Endothelial cell of umbilical vein (primary cell): Measurements from ENCODE around the gene DGLUCY. TPM values are rescaled to one million over a fixed set of nuclear protein-coding genes. Genes with fewer than 3 reads are reported as not detected.

Source experiments
- BruUV-seq: library from RNA; stranded (reverse); fragments of 400-500 nt; replicated peaks from 2 replicates; lab custom pipeline; 2021; lab: Mats Ljungman, UMichigan
- CTCF ChIA-PET: fragments of 300-600, 350-600 bp; sonication (Branson Sonifier 250); formaldehyde crosslinking; loops from one replicate; lab custom pipeline; 2021; ENCODE audit warnings: antibody characterized with exemption, inconsistent platforms; lab: Charles Lee
- POLR2A ChIA-PET: fragments of 300-600, 350-600 bp; sonication (Branson Sonifier 250); formaldehyde crosslinking; loops from one replicate; lab custom pipeline; 2021; ENCODE audit warnings: antibody characterized with exemption, inconsistent platforms; lab: Charles Lee
- DNase-seq: peaks from one replicate; pipeline ENCODE4 v3.0.0-alpha.2; 2011; ENCODE audit warnings: low read depth, low spot score
- FAIRE-seq: peaks from 2 replicates; lab custom pipeline; 2011; peaks lifted over from hg19 to GRCh38; lab: Jason Lieb, UNC
- H2AFZ ChIP-seq: 2 replicates; pipeline ENCODE4 v1.6.0; 2012; ENCODE audit warnings: low read depth, low read length, control low read depth, inconsistent platforms
- H3K27ac ChIP-seq: 2 replicates; pipeline ENCODE4 v1.5.1; 2011; ENCODE audit warnings: low read depth, mild to moderate bottlenecking, control low read depth, low read length, moderate library complexity; ENCODE audit not compliant: insufficient read depth
- H3K27me3 ChIP-seq, 2 experiments: 2 replicates each; pipeline versions ENCODE4 v1.6.0 to v1.6.1; 2011; ENCODE audit warnings: low read length in 2 of 2, mixed read lengths in 1 of 2; ENCODE audit not compliant: control insufficient read depth in 2 of 2, insufficient read depth in 2 of 2
- H3K36me3 ChIP-seq, 2 experiments: 2 replicates in 1 of 2; 3 replicates in 1 of 2; pipeline ENCODE4 v1.5.1; 2011; ENCODE audit warnings: low read length in 2 of 2, mild to moderate bottlenecking in 1 of 2, moderate library complexity in 1 of 2; ENCODE audit not compliant: control insufficient read depth in 2 of 2, insufficient read depth in 2 of 2; ENCODE audit errors: extremely low read depth in 1 of 2
- H3K4me1 ChIP-seq: 3 replicates; pipeline ENCODE4 v1.5.1; 2011; ENCODE audit warnings: mild to moderate bottlenecking, low read length; ENCODE audit not compliant: control insufficient read depth, insufficient read depth; ENCODE audit errors: extremely low read depth
- H3K4me2 ChIP-seq: 2 replicates; pipeline ENCODE4 v1.6.1; 2011; ENCODE audit warnings: low read length, control low read depth, mixed read lengths; ENCODE audit not compliant: insufficient read depth
- H3K4me3 ChIP-seq, 3 experiments: fragments of 200-600 bp in 1 of 3; sonication (generic), shearing (Covaris generic) in 1 of 3; replicated peaks in 1 of 3; 2 replicates each; pipeline ENCODE4 v1.5.1; 2011 to 2016; ENCODE audit warnings: control low read depth in 3 of 3, low read length in 3 of 3, mild to moderate bottlenecking in 2 of 3, inconsistent platforms in 1 of 3, low read depth in 1 of 3, moderate library complexity in 1 of 3; ENCODE audit not compliant: insufficient read depth in 1 of 3
- H3K79me2 ChIP-seq: 2 replicates; pipeline ENCODE4 v1.6.0; 2012; ENCODE audit warnings: low read length, inconsistent platforms; ENCODE audit not compliant: control insufficient read depth, insufficient read depth
- H3K9ac ChIP-seq: replicated peaks from 2 replicates; pipeline ENCODE3; 2011; ENCODE audit warnings: low read length, control low read depth; ENCODE audit not compliant: insufficient read depth; ENCODE audit errors: extremely low read depth
- H3K9me1 ChIP-seq: replicated peaks from 3 replicates; pipeline ENCODE4 v1.6.0; 2011; ENCODE audit warnings: mild to moderate bottlenecking, low read length; ENCODE audit not compliant: control insufficient read depth, insufficient read depth; ENCODE audit errors: extremely low read depth
- H3K9me3 ChIP-seq: replicated peaks from 2 replicates; pipeline ENCODE4 v1.5.1; 2012; ENCODE audit warnings: low read length, inconsistent platforms; ENCODE audit not compliant: control insufficient read depth, insufficient read depth
- H4K20me1 ChIP-seq: replicated peaks from 2 replicates; pipeline ENCODE3; 2011; ENCODE audit warnings: mild to moderate bottlenecking, low read length; ENCODE audit not compliant: control insufficient read depth, insufficient read depth; ENCODE audit errors: extremely low read depth
- CTCF ChIP-seq, 2 donors: IDR thresholded peaks; 1 replicate in 1 of 2; 2 replicates in 1 of 2; pipeline ENCODE4 v1.5.1; 2011; ENCODE audit warnings: low read length in 2 of 2, mild to moderate bottlenecking in 2 of 2, moderate library complexity in 2 of 2, control low read depth in 1 of 2, inconsistent platforms in 1 of 2, low read depth in 1 of 2; ENCODE audit not compliant: insufficient read depth in 1 of 2; ENCODE audit errors: extremely low read depth in 1 of 2
- EZH2 ChIP-seq: IDR thresholded peaks from 2 replicates; pipeline ENCODE4 v1.6.1; 2012; ENCODE audit warnings: borderline replicate concordance, low read depth, mild to moderate bottlenecking, moderate library complexity, low read length, inconsistent platforms; ENCODE audit not compliant: severe bottlenecking
- FOS ChIP-seq: IDR thresholded peaks from 2 replicates; pipeline ENCODE4 v1.6.1; 2011; ENCODE audit warnings: mild to moderate bottlenecking, low read length, moderate library complexity, borderline replicate concordance; ENCODE audit not compliant: insufficient read depth
- GATA2 ChIP-seq: IDR thresholded peaks from 2 replicates; pipeline ENCODE4 v1.7.0; 2011; ENCODE audit warnings: low read depth, mild to moderate bottlenecking, moderate library complexity, mixed read lengths, low read length; ENCODE audit not compliant: insufficient read length, insufficient read depth
- JUN ChIP-seq: IDR thresholded peaks from 2 replicates; pipeline ENCODE4 v1.6.1; 2011; ENCODE audit warnings: borderline replicate concordance, low read depth; ENCODE audit not compliant: insufficient read length, insufficient read depth
- MAX ChIP-seq: IDR thresholded peaks from 2 replicates; pipeline ENCODE4 v1.6.1; 2011; ENCODE audit not compliant: insufficient read depth, insufficient read length
- MYC ChIP-seq: IDR thresholded peaks from one replicate; pipeline ENCODE4 v1.6.1; 2011; ENCODE audit warnings: mild to moderate bottlenecking, low read depth, low read length
- POLR2A ChIP-seq: IDR thresholded peaks from 2 replicates; pipeline ENCODE4 v1.6.1; 2012; ENCODE audit warnings: low read depth, mild to moderate bottlenecking, control low read depth, low read length
- POLR2AphosphoS5 ChIP-seq: IDR thresholded peaks from 2 replicates; pipeline ENCODE4 v1.6.1; 2012; ENCODE audit warnings: low read depth, mild to moderate bottlenecking, control low read depth, low read length, moderate library complexity; ENCODE audit not compliant: insufficient read depth
- dilution Hi-C: fragments of 300-500 bp; cut with MboI; formaldehyde crosslinking; loops from one replicate; pipeline ENCODE4 v1.15.0; 2019; ENCODE audit warnings: low sequenced_read_pairs; ENCODE audit not compliant: extremely low pct_ligation_motif_present
- intact Hi-C: fragments of 100-400 bp; cut with micrococcal nuclease; formaldehyde crosslinking; loops from one replicate; pipeline ENCODE4 v1.10.0; 2022
- polyA plus RNA-seq, 4 experiments: library from polyadenylated mRNA; depleted of rRNA in 3 of 4; stranded (reverse) in 3 of 4; unstranded in 1 of 4; fragments of >200 nt; gene quantifications; 2 replicates each; pipeline versions ENCODE4 v1.2.1 to v1.2.3, GENCODE V29; 2011 to 2012; ENCODE audit warnings: missing spikeins in 1 of 4
- total RNA-seq: library from RNA; stranded (reverse); gene quantifications from 2 replicates; pipeline ENCODE4 v1.2.3, GENCODE V29; 2021

Gene DGLUCY
- total and polyA plus RNA-seq, 2 donors (not counting 3 experiments of a cell fraction or from before 2014, with no cell fraction given) = 40.9 to 65.6 TPM

GRCh38 chr14:91103116-91103515 is 10.8 kb upstream of the DGLUCY start:
- H3K4me3 ChIP-seq = no peak overlapping the region
- intact Hi-C loops (no loop called here), dilution Hi-C loops (no loop called here)
- FAIRE-seq = no peak
- H3K9me1 ChIP-seq = no peaks in the 10 kb centered on the region
- no peak overlapping the region for H2AFZ ChIP-seq
- H3K4me1 ChIP-seq = peaks cover 5% of the 10 kb centered on the region
- no peak overlapping the region for H3K9ac ChIP-seq
- no peak overlapping the region for H3K4me2 ChIP-seq
- H3K27me3 ChIP-seq = peaks cover 0 to 2% of the 10 kb centered on the region in 2 experiments
- ChIA-PET CTCF (no interaction called here), POLR2A (no interaction called here)
- H3K27ac ChIP-seq = no peak overlapping the region
- no peaks in the 10 kb centered on the region for H4K20me1 ChIP-seq
- no peak for TF ChIP-seq POLR2AphosphoS5
- H3K79me2 ChIP-seq = no peaks in the 10 kb centered on the region
- H3K9me3 ChIP-seq = no peaks in the 10 kb centered on the region
- no peaks in the 10 kb centered on the region for H3K36me3 ChIP-seq
- no peak for DNase-seq
- no TSS peak for BruUV-seq

- DNase-seq = peak; percentile 98
- peak overlapping the region in 1 of 3 experiments; percentile 12 for H3K4me3 ChIP-seq
- intact Hi-C loops = no loop called here
- FAIRE-seq = peak; percentile 99
- H3K4me2 ChIP-seq = peak overlapping the region; percentile 72
- CTCF ChIA-PET = interaction anchor here (2.4 kb wide), 1 partner anchor 64 kb away, joined by 10 read pairs; no protein-coding TSS in a partner anchor
- no peaks in the 10 kb centered on the region for H3K9me3 ChIP-seq
- H3K36me3 ChIP-seq = no peaks in the 10 kb centered on the region
- H4K20me1 ChIP-seq = no peaks in the 10 kb centered on the region
- dilution Hi-C loops = no loop called here
- peaks cover 35% of the 10 kb centered on the region for H3K4me1 ChIP-seq
- H3K79me2 ChIP-seq = no peaks in the 10 kb centered on the region
- TF ChIP-seq CTCF (IDR thresholded peaks at IDR 0.05; ENCODE audit: extremely low read depth in 1 of 2, insufficient read depth in 1 of 2, low read depth in 1 of 2, low read length in 2 of 2) (no peak), EZH2 (no peak), JUN (peak; percentile 57), MYC (no peak), GATA2 (no peak), FOS (peak; percentile 52), POLR2AphosphoS5 (peak; percentile 76), MAX (peak; percentile 49), POLR2A (no peak)
- H3K27ac ChIP-seq = peak overlapping the region; percentile 95
- BruUV-seq = no TSS peak
- POLR2A ChIA-PET = no interaction called here
- no peaks in the 10 kb centered on the region for H3K9me1 ChIP-seq
- H3K27me3 ChIP-seq = no peaks in the 10 kb centered on the region
- peak overlapping the region; percentile 71 for H3K9ac ChIP-seq
- H2AFZ ChIP-seq = peak overlapping the region; percentile 29
Measured at GRCh38 chr14:91108941-91109611, 4.8 kb upstream of the DGLUCY start.
